GM12873 (cell line): ENCODE results near the gene CEP85L.

Experiments used
- CTCF ChIP-seq: IDR thresholded peaks from 2 replicates; pipeline ENCODE4 v1.5.1; 2012; ENCODE audit warnings: low read depth, mild to moderate bottlenecking, moderate library complexity, low read length, control low read depth; ENCODE audit not compliant: insufficient read depth; ENCODE audit errors: missing control alignments

Gene CEP85L

GRCh38 chr6:118598324-118598723, 53.1 kb downstream of the CEP85L start:
- no peak for TF ChIP-seq CTCF

- TF ChIP-seq CTCF, result no peak
Observed at GRCh38 chr6:118597636-118598035, 53.8 kb downstream of the CEP85L start.

- TF ChIP-seq CTCF, result no peak
Observed at GRCh38 chr6:118596774-118597320, 54.5 kb downstream of the CEP85L start.

- no peak for TF ChIP-seq CTCF
Observed at GRCh38 chr6:118594877-118595276, 56.5 kb downstream of the CEP85L start.

GRCh38 chr6:118591897-118592296, 59.5 kb downstream of the CEP85L start:
- no peak for TF ChIP-seq CTCF

- TF ChIP-seq CTCF, result no peak
Observed at GRCh38 chr6:118589649-118590365, 61.6 kb downstream of the CEP85L start.

GRCh38 chr6:118589186-118589585, 62.2 kb downstream of the CEP85L start:
- TF ChIP-seq CTCF, result no peak
